WTC11 (cell line): ENCODE data around the gene USP15. TPM values are rescaled to one million over a fixed set of nuclear protein-coding genes. Genes with fewer than 3 reads are reported as not detected.
"Not testable (repeated sequence)": the region's sequence is repeated elsewhere in the genome, so short reads cannot be mapped to it uniquely, and the experiment has no call there.

ENCODE experiments used
- ATAC-seq: fragments of 200-7000 bp; cut with Tn5 transposase; 2 replicates; pipeline ENCODE4 v1.10.0; 2021; ENCODE audit warnings: mild to moderate bottlenecking, moderate library complexity
- CTCF ChIA-PET: fragments of 300-600 bp; sonication (Branson Sonifier 250); formaldehyde crosslinking; loops from one replicate; lab custom pipeline; 2021; ENCODE audit warnings: antibody characterized with exemption; lab: Charles Lee
- POLR2A ChIA-PET: fragments of 350-600 bp; sonication (Branson Sonifier 250); formaldehyde crosslinking; loops from one replicate; lab custom pipeline; 2021; ENCODE audit warnings: antibody characterized with exemption; lab: Charles Lee
- DNase-seq: peaks from one replicate; pipeline ENCODE4 v3.0.0; 2021; ENCODE audit warnings: low spot score
- H3K27ac Mint-ChIP-seq: 2 replicates; pipeline ENCODE4 v1.8.0; 2021; ENCODE audit warnings: mixed read lengths
- H3K27me3 Mint-ChIP-seq: 2 replicates; pipeline ENCODE4 v1.8.0; 2021; ENCODE audit warnings: low read depth, mild to moderate bottlenecking, moderate library complexity, mixed read lengths
- H3K36me3 Mint-ChIP-seq: 2 replicates; pipeline ENCODE4 v1.8.0; 2021; ENCODE audit warnings: mixed read lengths
- H3K4me1 Mint-ChIP-seq: 2 replicates; pipeline ENCODE4 v1.8.0; 2022; ENCODE audit warnings: mixed read lengths
- H3K4me3 Mint-ChIP-seq: 2 replicates; pipeline ENCODE4 v1.8.0; 2021; ENCODE audit warnings: mild to moderate bottlenecking, moderate library complexity, mixed read lengths
- H3K9me3 Mint-ChIP-seq: 2 replicates; pipeline ENCODE4 v1.8.0; 2021; ENCODE audit warnings: mixed read lengths
- ATF1 ChIP-seq: sonication (generic); formaldehyde crosslinking; IDR thresholded peaks from 2 replicates; pipeline ENCODE4 v1.8.1; 2023; ENCODE audit warnings: mild to moderate bottlenecking, moderate library complexity, missing genetic modification reagents
- CDX4 ChIP-seq: fragments of 250-450 bp; sonication (Bioruptor Pico); IDR thresholded peaks from 2 replicates; pipeline ENCODE4 v1.9.0; 2021; ENCODE audit warnings: moderate library complexity, mild to moderate bottlenecking, inconsistent platforms, borderline replicate concordance
- CTCF ChIP-seq: fragments of 200-600 bp; IDR thresholded peaks from 2 replicates; pipeline ENCODE4 v1.8.0; 2022; ENCODE audit warnings: antibody characterized with exemption
- ELF4 ChIP-seq: sonication (generic); formaldehyde crosslinking; IDR thresholded peaks from 2 replicates; pipeline ENCODE4 v1.8.1; 2022; ENCODE audit warnings: low read depth, mild to moderate bottlenecking, moderate library complexity, missing genetic modification reagents
- MYBL2 ChIP-seq: sonication (generic); formaldehyde crosslinking; IDR thresholded peaks from 2 replicates; pipeline ENCODE4 v1.8.1; 2023; ENCODE audit warnings: mild to moderate bottlenecking, moderate library complexity, missing genetic modification reagents
- NR2C2 ChIP-seq: sonication (generic); formaldehyde crosslinking; IDR thresholded peaks from 2 replicates; pipeline ENCODE4 v1.8.0; 2022; ENCODE audit warnings: mild to moderate bottlenecking, missing genetic modification reagents
- SOX15 ChIP-seq: fragments of 250-450 bp; sonication (Bioruptor Pico); IDR thresholded peaks from 2 replicates; pipeline ENCODE4 v1.9.0; 2021; ENCODE audit warnings: mild to moderate bottlenecking
- SP1 ChIP-seq: sonication (generic); formaldehyde crosslinking; conservative IDR thresholded peaks from 2 replicates; pipeline ENCODE4 v1.8.1; 2022; ENCODE audit warnings: missing genetic modification reagents
- TCF7 ChIP-seq: sonication (generic); formaldehyde crosslinking; IDR thresholded peaks from 2 replicates; pipeline ENCODE4 v1.8.0; 2022; ENCODE audit warnings: mild to moderate bottlenecking, low read depth, missing genetic modification reagents, moderate library complexity
- ZMAT4 ChIP-seq: fragments of 250-450 bp; sonication (Bioruptor Pico); IDR thresholded peaks from 2 replicates; pipeline ENCODE4 v1.9.0; 2021; ENCODE audit warnings: mild to moderate bottlenecking
- ZNF396 ChIP-seq: fragments of 250-450 bp; sonication (Bioruptor Pico); IDR thresholded peaks from 2 replicates; pipeline ENCODE4 v1.8.0; 2021; ENCODE audit warnings: mild to moderate bottlenecking, moderate library complexity, borderline replicate concordance
- ZNF423 ChIP-seq: fragments of 250-450 bp; sonication (Bioruptor Pico); IDR thresholded peaks from 2 replicates; pipeline ENCODE4 v2.1.2; 2022; ENCODE audit warnings: mild to moderate bottlenecking, moderate library complexity
- ZNF671 ChIP-seq: fragments of 250-450 bp; sonication (Bioruptor Pico); IDR thresholded peaks from 2 replicates; pipeline ENCODE4 v1.8.0; 2021; ENCODE audit warnings: mild to moderate bottlenecking
- total RNA-seq: library from RNA; stranded (reverse); gene quantifications from 3 replicates; pipeline ENCODE4 v1.2.3, GENCODE V29; 2021
- TF ChIP-seq, protein P1 (sequence below): sonication (generic); formaldehyde crosslinking; IDR thresholded peaks from 2 replicates; pipeline ENCODE4 v1.8.1; 2023; ENCODE audit warnings: mild to moderate bottlenecking, missing genetic modification reagents
- TF ChIP-seq, protein P2 (sequence below): sonication (generic); formaldehyde crosslinking; IDR thresholded peaks from 2 replicates; pipeline ENCODE4 v1.8.0; 2022; ENCODE audit warnings: mild to moderate bottlenecking, missing genetic modification reagents
- TF ChIP-seq, protein P3 (sequence below): sonication (generic); formaldehyde crosslinking; IDR thresholded peaks from 2 replicates; pipeline ENCODE4 v1.8.0; 2022; ENCODE audit warnings: missing genetic modification reagents

The USP15 gene
- total RNA-seq, 1 experiment from 2014 or later, result 37.2 TPM

GRCh38 chr12:62342614-62343303 is 82.6 kb downstream of the USP15 start:
- POLR2A ChIA-PET, H3K27me3 Mint-ChIP-seq, CTCF ChIA-PET, ATAC-seq, DNase-seq, H3K27ac Mint-ChIP-seq, H3K4me3 Mint-ChIP-seq, H3K4me1 Mint-ChIP-seq: not testable (repeated sequence)
- H3K9me3 Mint-ChIP-seq, result peaks cover 29% of the 10 kb centered on the region
- peaks cover 30% of the 10 kb centered on the region for H3K36me3 Mint-ChIP-seq

- H3K4me1 Mint-ChIP-seq, ATAC-seq, H3K27ac Mint-ChIP-seq, H3K27me3 Mint-ChIP-seq, POLR2A ChIA-PET, DNase-seq, H3K4me3 Mint-ChIP-seq, CTCF ChIA-PET: not testable (repeated sequence)
- Mint-ChIP-seq H3K9me3 (peaks cover 22% of the 10 kb centered on the region), H3K36me3 (peaks cover 22% of the 10 kb centered on the region)
These were observed 83.3 kb downstream of the USP15 start for GRCh38 chr12:62343304-62344120.

DNA sequence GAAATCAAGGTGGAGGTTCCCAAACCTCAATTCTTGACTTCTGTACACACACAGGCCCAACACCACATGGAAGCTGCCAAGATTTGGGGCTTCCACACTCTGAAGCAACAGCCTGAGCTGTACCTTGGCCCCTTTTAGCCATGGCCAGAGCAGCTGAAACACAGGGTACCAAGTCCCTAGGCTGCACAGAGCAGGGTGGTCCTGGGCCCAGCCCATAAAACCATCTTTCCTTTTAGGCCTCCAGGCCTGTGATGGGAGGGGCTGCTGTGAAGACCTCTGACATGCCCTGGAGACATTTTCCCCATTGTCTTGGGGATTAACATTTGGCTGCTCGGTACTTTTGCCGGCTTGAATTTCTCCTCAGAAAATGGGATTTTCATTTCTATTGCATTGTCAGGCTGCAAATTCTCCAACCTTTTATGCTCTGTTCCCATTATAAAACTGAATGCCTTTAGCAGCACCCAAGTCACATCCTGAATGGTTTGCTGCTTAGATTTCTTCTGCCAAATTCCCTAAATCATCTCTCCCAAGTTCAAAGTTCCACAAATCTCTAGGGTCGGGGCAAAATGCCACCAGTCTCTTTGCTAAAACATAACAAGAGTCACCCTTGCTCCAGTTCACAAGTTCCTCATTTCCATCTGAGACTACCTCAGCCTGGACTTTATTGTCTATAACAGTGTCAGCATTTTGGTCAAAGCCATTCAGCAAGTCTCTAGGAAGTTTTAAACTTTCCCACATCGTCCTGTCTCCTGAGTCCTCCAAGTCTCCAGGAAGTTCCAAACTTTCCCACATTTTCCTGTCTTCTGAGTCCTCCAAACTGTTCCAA is 84.7 kb downstream of the USP15 start:
- peaks cover 16% of the 10 kb centered on the region for H3K9me3 Mint-ChIP-seq
- peaks cover 22% of the 10 kb centered on the region for H3K36me3 Mint-ChIP-seq
- CTCF ChIA-PET, H3K27me3 Mint-ChIP-seq, POLR2A ChIA-PET, DNase-seq, ATAC-seq, H3K4me3 Mint-ChIP-seq, H3K27ac Mint-ChIP-seq, H3K4me1 Mint-ChIP-seq: not testable (repeated sequence)

DNA sequence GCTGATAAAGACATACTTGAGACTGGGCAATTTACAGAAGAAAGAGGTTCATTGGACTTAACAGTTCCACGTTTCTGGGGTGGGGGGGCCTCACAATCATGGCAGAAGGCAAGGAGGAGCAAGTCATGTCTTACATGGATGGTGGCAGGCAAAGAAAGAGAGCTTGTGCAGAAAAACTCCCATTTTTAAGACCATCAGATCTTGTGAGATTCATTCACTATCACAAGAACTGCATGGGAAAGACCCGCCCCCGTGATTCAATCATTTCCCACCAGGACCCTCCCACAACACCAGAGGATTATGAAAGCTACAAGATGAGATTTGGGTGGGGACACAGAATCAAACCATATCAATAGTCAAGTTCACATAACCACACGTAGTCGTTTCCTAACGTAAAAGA is 85.5 kb downstream of the USP15 start:
- no peaks in the 10 kb centered on the region; the same call in 1 of the 2 replicates for H3K27me3 Mint-ChIP-seq
- H3K4me3 Mint-ChIP-seq, result no peak overlapping the region
- H3K27ac Mint-ChIP-seq, result no peak overlapping the region
- ATAC-seq, result no peak
- peaks cover 22% of the 10 kb centered on the region for H3K36me3 Mint-ChIP-seq
- ChIA-PET POLR2A (no interaction called here), CTCF (no interaction called here)
- no peaks in the 10 kb centered on the region for H3K4me1 Mint-ChIP-seq
- DNase-seq, result no peak
- peaks cover 16% of the 10 kb centered on the region for H3K9me3 Mint-ChIP-seq
- TF ChIP-seq ELF4 (CRISPR knock-in tag) (no peak), ZNF396 (CRISPR knock-in tag) (no peak), ZNF423 (CRISPR knock-in tag) (no peak), SOX15 (CRISPR knock-in tag) (no peak), ATF1 (CRISPR knock-in tag) (no peak), SP1 (CRISPR knock-in tag) (no peak), TCF7 (CRISPR knock-in tag) (no peak), CDX4 (CRISPR knock-in tag) (no peak), CTCF (no peak), ZNF671 (no peak), ZMAT4 (CRISPR knock-in tag) (no peak), MYBL2 (CRISPR knock-in tag) (no peak), NR2C2 (no peak)
- TF ChIP-seq, protein P1, sequence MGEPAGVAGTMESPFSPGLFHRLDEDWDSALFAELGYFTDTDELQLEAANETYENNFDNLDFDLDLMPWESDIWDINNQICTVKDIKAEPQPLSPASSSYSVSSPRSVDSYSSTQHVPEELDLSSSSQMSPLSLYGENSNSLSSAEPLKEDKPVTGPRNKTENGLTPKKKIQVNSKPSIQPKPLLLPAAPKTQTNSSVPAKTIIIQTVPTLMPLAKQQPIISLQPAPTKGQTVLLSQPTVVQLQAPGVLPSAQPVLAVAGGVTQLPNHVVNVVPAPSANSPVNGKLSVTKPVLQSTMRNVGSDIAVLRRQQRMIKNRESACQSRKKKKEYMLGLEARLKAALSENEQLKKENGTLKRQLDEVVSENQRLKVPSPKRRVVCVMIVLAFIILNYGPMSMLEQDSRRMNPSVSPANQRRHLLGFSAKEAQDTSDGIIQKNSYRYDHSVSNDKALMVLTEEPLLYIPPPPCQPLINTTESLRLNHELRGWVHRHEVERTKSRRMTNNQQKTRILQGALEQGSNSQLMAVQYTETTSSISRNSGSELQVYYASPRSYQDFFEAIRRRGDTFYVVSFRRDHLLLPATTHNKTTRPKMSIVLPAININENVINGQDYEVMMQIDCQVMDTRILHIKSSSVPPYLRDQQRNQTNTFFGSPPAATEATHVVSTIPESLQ (CRISPR knock-in tag), result no peak
- TF ChIP-seq, protein P2, sequence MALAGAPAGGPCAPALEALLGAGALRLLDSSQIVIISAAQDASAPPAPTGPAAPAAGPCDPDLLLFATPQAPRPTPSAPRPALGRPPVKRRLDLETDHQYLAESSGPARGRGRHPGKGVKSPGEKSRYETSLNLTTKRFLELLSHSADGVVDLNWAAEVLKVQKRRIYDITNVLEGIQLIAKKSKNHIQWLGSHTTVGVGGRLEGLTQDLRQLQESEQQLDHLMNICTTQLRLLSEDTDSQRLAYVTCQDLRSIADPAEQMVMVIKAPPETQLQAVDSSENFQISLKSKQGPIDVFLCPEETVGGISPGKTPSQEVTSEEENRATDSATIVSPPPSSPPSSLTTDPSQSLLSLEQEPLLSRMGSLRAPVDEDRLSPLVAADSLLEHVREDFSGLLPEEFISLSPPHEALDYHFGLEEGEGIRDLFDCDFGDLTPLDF (CRISPR knock-in tag), result no peak
- TF ChIP-seq, protein P3, sequence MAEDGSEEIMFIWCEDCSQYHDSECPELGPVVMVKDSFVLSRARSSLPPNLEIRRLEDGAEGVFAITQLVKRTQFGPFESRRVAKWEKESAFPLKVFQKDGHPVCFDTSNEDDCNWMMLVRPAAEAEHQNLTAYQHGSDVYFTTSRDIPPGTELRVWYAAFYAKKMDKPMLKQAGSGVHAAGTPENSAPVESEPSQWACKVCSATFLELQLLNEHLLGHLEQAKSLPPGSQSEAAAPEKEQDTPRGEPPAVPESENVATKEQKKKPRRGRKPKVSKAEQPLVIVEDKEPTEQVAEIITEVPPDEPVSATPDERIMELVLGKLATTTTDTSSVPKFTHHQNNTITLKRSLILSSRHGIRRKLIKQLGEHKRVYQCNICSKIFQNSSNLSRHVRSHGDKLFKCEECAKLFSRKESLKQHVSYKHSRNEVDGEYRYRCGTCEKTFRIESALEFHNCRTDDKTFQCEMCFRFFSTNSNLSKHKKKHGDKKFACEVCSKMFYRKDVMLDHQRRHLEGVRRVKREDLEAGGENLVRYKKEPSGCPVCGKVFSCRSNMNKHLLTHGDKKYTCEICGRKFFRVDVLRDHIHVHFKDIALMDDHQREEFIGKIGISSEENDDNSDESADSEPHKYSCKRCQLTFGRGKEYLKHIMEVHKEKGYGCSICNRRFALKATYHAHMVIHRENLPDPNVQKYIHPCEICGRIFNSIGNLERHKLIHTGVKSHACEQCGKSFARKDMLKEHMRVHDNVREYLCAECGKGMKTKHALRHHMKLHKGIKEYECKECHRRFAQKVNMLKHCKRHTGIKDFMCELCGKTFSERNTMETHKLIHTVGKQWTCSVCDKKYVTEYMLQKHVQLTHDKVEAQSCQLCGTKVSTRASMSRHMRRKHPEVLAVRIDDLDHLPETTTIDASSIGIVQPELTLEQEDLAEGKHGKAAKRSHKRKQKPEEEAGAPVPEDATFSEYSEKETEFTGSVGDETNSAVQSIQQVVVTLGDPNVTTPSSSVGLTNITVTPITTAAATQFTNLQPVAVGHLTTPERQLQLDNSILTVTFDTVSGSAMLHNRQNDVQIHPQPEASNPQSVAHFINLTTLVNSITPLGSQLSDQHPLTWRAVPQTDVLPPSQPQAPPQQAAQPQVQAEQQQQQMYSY, result no peak
